OCI-M2 (cell line): ENCODE data around the gene CDHR1.

Source experiments
- DNase-seq: peaks from one replicate; lab custom pipeline; 2025; ENCODE audit not compliant: unreplicated experiment; lab: John Stamatoyannopoulos, UW

CDHR1 gene

GRCh38 chr10:84261236-84261915, 67.0 kb downstream of the CDHR1 start:
- no peak for DNase-seq

GRCh38 chr10:84262190-84262956, 68.0 kb downstream of the CDHR1 start:
- no peak for DNase-seq

DNA sequence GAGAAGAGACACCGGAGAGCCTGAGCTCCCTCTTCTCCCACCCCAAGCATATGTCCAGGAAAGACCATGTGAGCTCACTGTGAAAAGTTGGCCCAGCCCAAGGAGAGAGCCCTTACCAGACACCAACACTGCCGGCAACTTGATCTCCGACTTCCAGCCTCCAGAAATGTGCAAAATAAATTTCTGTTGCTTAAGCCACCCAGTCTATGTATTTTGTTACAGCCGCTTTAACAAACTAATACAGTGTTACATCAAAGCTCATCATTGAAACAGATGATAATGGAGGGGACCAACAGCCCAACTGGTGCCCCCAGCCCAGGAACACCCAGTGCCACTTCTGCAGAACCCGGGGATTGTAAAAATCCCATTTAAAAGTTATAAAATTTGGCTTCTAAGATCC, 69.4 kb downstream of the CDHR1 start:
- no peak for DNase-seq

DNA sequence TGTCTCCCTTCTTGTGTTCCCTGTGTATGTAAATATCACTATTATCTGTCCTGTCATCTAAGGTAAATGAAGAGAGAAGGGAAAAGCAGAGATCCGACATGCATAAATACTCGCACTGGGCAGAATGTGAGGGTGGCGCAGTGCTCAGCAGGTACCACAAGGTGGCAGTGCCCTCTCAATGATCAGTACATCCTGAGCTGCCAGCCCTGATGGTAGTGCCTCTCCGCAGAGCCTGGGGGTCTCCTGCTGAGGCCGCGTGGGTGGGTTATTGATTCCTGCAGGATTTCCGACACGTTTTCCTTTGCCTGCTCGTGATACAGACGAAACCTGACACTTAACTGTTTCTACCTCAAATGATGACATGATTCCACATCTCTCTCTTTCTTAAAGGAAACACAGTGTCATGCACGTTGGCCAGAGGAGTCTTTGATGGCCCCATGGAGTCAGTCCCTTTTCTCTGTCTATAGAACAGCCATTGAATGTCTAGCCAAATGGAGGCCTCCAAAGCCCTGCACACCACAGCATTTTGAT, 70.3 kb downstream of the CDHR1 start:
- peak; percentile 39 for DNase-seq

GRCh38 chr10:84265418-84265817, 71.1 kb downstream of the CDHR1 start:
- no peak for DNase-seq

GRCh38 chr10:84267503-84268126, 73.3 kb downstream of the CDHR1 start:
- DNase-seq: no peak

- DNase-seq: no peak
Observed at GRCh38 chr10:84269162-84269561, 74.8 kb downstream of the CDHR1 start.
